ENCODE measurements around the gene SCAF4.

GRCh38 chr21:31700040-31700439 is 31.9 kb downstream of the SCAF4 start:
- TF ChIP-seq CTCF (IDR thresholded peaks at IDR 0.05; ENCODE audit: low read length) (no peak), EZH2 (IDR thresholded peaks at IDR 0.05; ENCODE audit: borderline replicate concordance, low read length) (no peak)
